ENCODE measurements around the gene ZNF507. TPM values are rescaled to one million over a fixed set of nuclear protein-coding genes. Genes with fewer than 3 reads are reported as not detected.
"Not testable (repeated sequence)": the region's sequence is repeated elsewhere in the genome, so short reads cannot be mapped to it uniquely, and the experiment has no call there.

The ZNF507 gene
- total RNA-seq, 1 donor from 2014 or later: 17.0 TPM

GRCh38 chr19:32422435-32422834 is 77.0 kb downstream of the ZNF507 start:
- no peak overlapping the region for H3K27ac Mint-ChIP-seq (ENCODE audit: unreplicated experiment)
- H3K4me1 Mint-ChIP-seq (ENCODE audit: low read depth): no peaks in the 10 kb centered on the region
- TF ChIP-seq CTCF (IDR thresholded peaks at IDR 0.05): no peak

GRCh38 chr19:32423944-32424343 is 78.5 kb downstream of the ZNF507 start:
- not testable (repeated sequence) for H3K4me1 Mint-ChIP-seq (ENCODE audit: low read depth); H3K27ac Mint-ChIP-seq (ENCODE audit: unreplicated experiment); H3K9me3 Mint-ChIP-seq (ENCODE audit: low read depth); H3K27me3 Mint-ChIP-seq (ENCODE audit: low read depth); H3K4me3 Mint-ChIP-seq (ENCODE audit: unreplicated experiment); DNase-seq (ENCODE audit: low spot score)
- peaks cover 22% of the 10 kb centered on the region for H3K36me3 Mint-ChIP-seq (ENCODE audit: low read depth)

More at GRCh38 chr19:32422435-32422834, 77.0 kb downstream of the ZNF507 start:
- no peak overlapping the region for H3K4me3 Mint-ChIP-seq (ENCODE audit: unreplicated experiment)
- peaks cover 3% of the 10 kb centered on the region for H3K9me3 Mint-ChIP-seq (ENCODE audit: low read depth)
- DNase-seq (ENCODE audit: low spot score): no peak
- H3K36me3 Mint-ChIP-seq (ENCODE audit: low read depth): peaks cover 22% of the 10 kb centered on the region
- H3K27me3 Mint-ChIP-seq (ENCODE audit: low read depth): no peaks in the 10 kb centered on the region

GRCh38 chr19:32427536-32427935 is 82.1 kb downstream of the ZNF507 start:
- no peak overlapping the region for H3K27ac Mint-ChIP-seq (ENCODE audit: unreplicated experiment)
- H3K4me3 Mint-ChIP-seq (ENCODE audit: unreplicated experiment): no peak overlapping the region
- no peak for DNase-seq (ENCODE audit: low spot score)
- no peaks in the 10 kb centered on the region for H3K4me1 Mint-ChIP-seq (ENCODE audit: low read depth)
- peaks cover 10% of the 10 kb centered on the region for H3K36me3 Mint-ChIP-seq (ENCODE audit: low read depth)
- no peaks in the 10 kb centered on the region for H3K27me3 Mint-ChIP-seq (ENCODE audit: low read depth)
- no peak for TF ChIP-seq CTCF (IDR thresholded peaks at IDR 0.05)
- peaks cover 3% of the 10 kb centered on the region for H3K9me3 Mint-ChIP-seq (ENCODE audit: low read depth)

- DNase-seq (ENCODE audit: low spot score): no peak
- Mint-ChIP-seq H3K27me3 (ENCODE audit: low read depth) (no peaks in the 10 kb centered on the region), H3K36me3 (ENCODE audit: low read depth) (peaks cover 11% of the 10 kb centered on the region), H3K9me3 (ENCODE audit: low read depth) (no peaks in the 10 kb centered on the region), H3K27ac (ENCODE audit: unreplicated experiment) (no peak overlapping the region), H3K4me3 (ENCODE audit: unreplicated experiment) (no peak overlapping the region), H3K4me1 (ENCODE audit: low read depth) (no peaks in the 10 kb centered on the region)
- TF ChIP-seq CTCF (IDR thresholded peaks at IDR 0.05): no peak
Measured at GRCh38 chr19:32436692-32437091, 91.3 kb downstream of the ZNF507 start.

- Mint-ChIP-seq H3K4me3 (ENCODE audit: unreplicated experiment) (no peak overlapping the region), H3K27ac (ENCODE audit: unreplicated experiment) (no peak overlapping the region), H3K27me3 (ENCODE audit: low read depth) (no peaks in the 10 kb centered on the region), H3K4me1 (ENCODE audit: low read depth) (no peaks in the 10 kb centered on the region), H3K9me3 (ENCODE audit: low read depth) (no peaks in the 10 kb centered on the region), H3K36me3 (ENCODE audit: low read depth) (peaks cover 14% of the 10 kb centered on the region)
- no peak for TF ChIP-seq CTCF (IDR thresholded peaks at IDR 0.05)
- DNase-seq (ENCODE audit: low spot score): no peak
Measured at GRCh38 chr19:32437096-32437495, 91.7 kb downstream of the ZNF507 start.

Other genes with a start within 250 kb of the ZNF507 start
- 70.3 to 85.4 TPM (median 72.5 TPM) in 3 replicates for gene DPY19L3, start 60.2 kb downstream of the ZNF507 start, total RNA-seq
- 108 to 119 TPM (median 111 TPM) in 3 replicates for gene PDCD5, start 235.6 kb downstream of the ZNF507 start, total RNA-seq

All from chondrocyte (in vitro differentiated cells).